ENCODE measurements around the gene OLFML2A.

- TF ChIP-seq, protein P1, sequence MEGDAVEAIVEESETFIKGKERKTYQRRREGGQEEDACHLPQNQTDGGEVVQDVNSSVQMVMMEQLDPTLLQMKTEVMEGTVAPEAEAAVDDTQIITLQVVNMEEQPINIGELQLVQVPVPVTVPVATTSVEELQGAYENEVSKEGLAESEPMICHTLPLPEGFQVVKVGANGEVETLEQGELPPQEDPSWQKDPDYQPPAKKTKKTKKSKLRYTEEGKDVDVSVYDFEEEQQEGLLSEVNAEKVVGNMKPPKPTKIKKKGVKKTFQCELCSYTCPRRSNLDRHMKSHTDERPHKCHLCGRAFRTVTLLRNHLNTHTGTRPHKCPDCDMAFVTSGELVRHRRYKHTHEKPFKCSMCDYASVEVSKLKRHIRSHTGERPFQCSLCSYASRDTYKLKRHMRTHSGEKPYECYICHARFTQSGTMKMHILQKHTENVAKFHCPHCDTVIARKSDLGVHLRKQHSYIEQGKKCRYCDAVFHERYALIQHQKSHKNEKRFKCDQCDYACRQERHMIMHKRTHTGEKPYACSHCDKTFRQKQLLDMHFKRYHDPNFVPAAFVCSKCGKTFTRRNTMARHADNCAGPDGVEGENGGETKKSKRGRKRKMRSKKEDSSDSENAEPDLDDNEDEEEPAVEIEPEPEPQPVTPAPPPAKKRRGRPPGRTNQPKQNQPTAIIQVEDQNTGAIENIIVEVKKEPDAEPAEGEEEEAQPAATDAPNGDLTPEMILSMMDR (IDR thresholded peaks at IDR 0.05) = no peak
- no peak for TF ChIP-seq POLR2A (IDR thresholded peaks at IDR 0.05)
These were observed 76.7 kb downstream of the OLFML2A start for GRCh38 chr9:124853605-124854143.

All from thyroid gland (tissue), 4 donors.